MG63 (cell line): ENCODE measurements around the gene GAS5. TPM values are rescaled to one million over a fixed set of nuclear protein-coding genes. Genes with fewer than 3 reads are reported as not detected.
"Not testable (repeated sequence)": the region's sequence is repeated elsewhere in the genome, so short reads cannot be mapped to it uniquely, and the experiment has no call there.

Experiments used
- DNase-seq: peaks from one replicate; pipeline ENCODE4 v3.0.0-alpha.2; 2020
- H3K27me3 ChIP-seq: fragments of 250-450 bp; sonication (Bioruptor Pico); 2 replicates; pipeline ENCODE4 v1.5.1; 2020; ENCODE audit warnings: mild to moderate bottlenecking, moderate library complexity
- H3K36me3 ChIP-seq: fragments of 250-450 bp; sonication (Bioruptor Pico); 2 replicates; pipeline ENCODE4 v1.5.1; 2020; ENCODE audit warnings: mild to moderate bottlenecking, moderate library complexity
- H3K4me3 ChIP-seq: fragments of 250-450 bp; sonication (Bioruptor Pico); 2 replicates; pipeline ENCODE4 v1.5.1; 2020; ENCODE audit warnings: mild to moderate bottlenecking, moderate library complexity
- H3K9me3 ChIP-seq: fragments of 250-450 bp; sonication (Bioruptor Pico); 2 replicates; pipeline ENCODE4 v1.5.1; 2020; ENCODE audit warnings: mild to moderate bottlenecking, moderate library complexity
- total RNA-seq: library from RNA; depleted of rRNA; stranded (reverse); fragments of >200 nt; shearing (Covaris generic); gene quantifications from 2 replicates; pipeline ENCODE4 v1.2.3, GENCODE V29; 2014; ENCODE audit warnings: low replicate concordance; rRNA removed

Gene GAS5
- total RNA-seq = 531 and 1,049 TPM in 2 replicates

DNA sequence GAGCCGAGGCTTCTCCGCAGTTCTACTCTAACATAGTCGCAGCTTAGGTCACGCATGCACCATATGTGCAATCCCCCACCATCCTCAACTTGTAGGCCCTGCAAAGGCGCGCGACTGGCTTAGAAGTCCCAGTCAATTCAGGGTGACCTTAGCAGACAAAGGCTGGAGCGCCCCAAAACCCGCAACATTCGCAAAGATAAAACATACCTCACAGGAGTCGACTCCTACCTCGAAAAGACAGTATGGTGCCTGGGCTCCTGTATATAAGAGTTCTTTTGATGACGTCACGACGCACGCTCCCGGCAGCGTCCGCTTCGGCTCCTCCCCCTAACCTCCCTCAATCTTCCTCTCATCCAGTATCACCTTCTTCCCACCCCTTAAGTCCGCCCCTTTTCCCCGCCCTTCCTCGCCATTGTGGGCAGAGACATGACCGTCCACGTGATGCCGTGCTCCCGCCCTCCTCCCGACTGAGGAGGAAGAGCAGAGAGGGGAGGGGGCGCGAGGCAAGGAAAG is at the start of gene GAS5:
GAS5 (minus strand) TSS at position 237 of the 513 bp plus-strand sequence.
- H3K9me3 ChIP-seq = no peaks in the 10 kb centered on the region
- H3K36me3 ChIP-seq = peaks cover 51% of the 10 kb centered on the region
- peak; percentile 100 for DNase-seq

GRCh38 chr1:173917149-173917548 is 49.4 kb upstream of the GAS5 start, which contains the start of gene SERPINC1:
SERPINC1 (minus strand) TSS chr1:173917327; CDS start chr1:173917259, 68 bp downstream.
- DNase-seq = no peak
- peaks cover 1% of the 10 kb centered on the region for H3K27me3 ChIP-seq
- H3K36me3 ChIP-seq = no peaks in the 10 kb centered on the region
- no peaks in the 10 kb centered on the region for H3K9me3 ChIP-seq
- no peak within 1 kb of the TSS for H3K4me3 ChIP-seq

More for the DNA sequence above, at the start of gene GAS5:
- Histone ChIP-seq H3K4me3 (peak within 1 kb of the TSS; percentile 83), H3K27me3 (no peaks in the 10 kb centered on the region)

GRCh38 chr1:173916667-173917066 is 48.9 kb upstream of the GAS5 start:
- Histone ChIP-seq H3K27me3 (no peaks in the 10 kb centered on the region), H3K4me3 (no peak overlapping the region), H3K36me3 (no peaks in the 10 kb centered on the region), H3K9me3 (no peaks in the 10 kb centered on the region)
- no peak for DNase-seq

DNA sequence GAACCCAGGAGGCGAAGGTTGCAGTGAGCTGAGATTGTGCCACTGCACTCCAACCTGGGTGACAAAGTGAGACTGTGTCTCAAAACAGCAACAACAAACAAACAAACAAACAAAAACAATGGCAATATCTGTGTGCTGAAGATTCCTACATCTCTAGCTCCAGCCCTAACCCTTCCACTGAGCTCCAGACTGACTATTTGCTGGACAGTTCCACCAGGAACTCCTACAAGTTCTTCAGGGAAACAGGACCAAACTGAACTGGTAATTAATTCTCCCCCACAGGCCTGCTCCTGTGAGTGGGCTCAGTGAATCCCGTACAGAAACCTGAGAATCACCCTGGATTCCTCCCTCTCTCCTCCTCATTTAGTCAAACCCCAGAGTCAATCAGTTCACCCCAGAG is 47.8 kb upstream of the GAS5 start:
- Histone ChIP-seq H3K27me3 (no peaks in the 10 kb centered on the region), H3K36me3 (no peaks in the 10 kb centered on the region), H3K9me3 (no peaks in the 10 kb centered on the region), H3K4me3 (no peak overlapping the region)
- DNase-seq = no peak

- no peaks in the 10 kb centered on the region for H3K36me3 ChIP-seq
- H3K4me3 ChIP-seq = no peak overlapping the region
- DNase-seq = peak; percentile 24
- H3K27me3 ChIP-seq = no peaks in the 10 kb centered on the region
- H3K9me3 ChIP-seq = no peaks in the 10 kb centered on the region
These were observed 46.6 kb upstream of the GAS5 start for GRCh38 chr1:173914366-173914871.

GRCh38 chr1:173913111-173913510 is 45.3 kb upstream of the GAS5 start:
- Histone ChIP-seq H3K27me3 (no peaks in the 10 kb centered on the region), H3K36me3 (no peaks in the 10 kb centered on the region), H3K4me3 (no peak overlapping the region), H3K9me3 (no peaks in the 10 kb centered on the region)
- no peak for DNase-seq

DNA sequence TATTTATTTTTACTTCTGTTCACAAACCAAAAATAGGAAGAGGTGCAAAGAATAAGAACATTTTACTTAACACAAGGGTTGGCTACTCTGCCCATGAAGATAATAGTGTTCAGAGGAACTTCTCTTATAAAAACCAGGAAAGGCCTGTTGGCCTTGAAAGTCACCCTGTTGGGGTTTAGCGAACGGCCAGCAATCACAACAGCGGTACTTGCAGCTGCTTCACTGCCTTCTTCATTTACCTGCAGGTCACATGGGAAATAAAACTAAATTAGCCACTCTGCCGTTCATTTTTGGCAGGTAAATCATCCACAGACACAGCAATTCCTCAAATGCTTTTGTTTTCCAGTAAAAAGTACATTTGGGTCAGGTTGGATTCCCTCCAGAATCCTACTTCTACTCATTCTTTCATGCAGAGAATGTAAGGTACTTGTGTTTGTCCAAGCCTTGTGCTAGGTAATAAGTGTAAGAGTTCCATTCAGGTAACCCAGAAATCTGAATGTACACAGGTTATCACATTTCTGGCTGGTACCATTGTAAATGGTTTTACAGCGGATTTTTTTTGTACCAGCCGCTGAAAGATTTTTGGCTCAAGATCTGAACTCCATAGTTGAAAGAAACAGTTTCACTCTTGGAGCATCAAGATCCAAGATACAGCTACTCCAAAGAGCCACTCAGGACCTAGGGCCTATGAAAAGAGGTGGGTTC is 36.2 kb upstream of the GAS5 start:
- Histone ChIP-seq H3K9me3 (no peaks in the 10 kb centered on the region), H3K36me3 (no peaks in the 10 kb centered on the region), H3K27me3 (no peaks in the 10 kb centered on the region), H3K4me3 (no peak overlapping the region)
- no peak for DNase-seq

GRCh38 chr1:173900992-173901391 is 33.2 kb upstream of the GAS5 start:
- Histone ChIP-seq H3K27me3 (no peaks in the 10 kb centered on the region), H3K9me3 (no peaks in the 10 kb centered on the region), H3K36me3 (no peaks in the 10 kb centered on the region), H3K4me3 (no peak overlapping the region)
- no peak for DNase-seq

- Histone ChIP-seq H3K27me3 (no peaks in the 10 kb centered on the region), H3K36me3 (no peaks in the 10 kb centered on the region), H3K4me3 (no peak overlapping the region), H3K9me3 (no peaks in the 10 kb centered on the region)
- DNase-seq = no peak
These were observed 32.6 kb upstream of the GAS5 start for GRCh38 chr1:173900427-173900826.

DNA sequence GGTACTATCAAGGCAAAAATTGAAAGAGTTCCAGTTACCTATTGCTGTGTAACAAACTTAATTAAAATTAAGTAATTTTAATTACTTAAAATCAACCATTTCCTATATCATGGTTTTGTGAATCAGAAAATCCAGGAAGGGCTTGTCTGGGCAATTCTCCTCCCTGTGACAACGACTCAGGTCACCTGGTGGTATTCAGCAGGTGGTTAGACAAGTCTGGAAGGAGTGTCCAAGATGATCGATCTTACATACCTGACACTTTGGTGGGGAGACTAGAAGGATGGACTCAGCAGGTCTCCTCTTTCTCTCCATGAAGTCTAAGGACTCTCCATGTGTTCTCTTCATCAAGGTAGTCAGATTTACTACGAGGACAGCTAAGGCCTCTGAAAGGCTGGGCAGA is 26.4 kb upstream of the GAS5 start:
- DNase-seq = no peak
- H3K36me3 ChIP-seq = peaks cover 4% of the 10 kb centered on the region
- H3K27me3 ChIP-seq = no peaks in the 10 kb centered on the region
- no peaks in the 10 kb centered on the region for H3K9me3 ChIP-seq
- no peak overlapping the region for H3K4me3 ChIP-seq

DNA sequence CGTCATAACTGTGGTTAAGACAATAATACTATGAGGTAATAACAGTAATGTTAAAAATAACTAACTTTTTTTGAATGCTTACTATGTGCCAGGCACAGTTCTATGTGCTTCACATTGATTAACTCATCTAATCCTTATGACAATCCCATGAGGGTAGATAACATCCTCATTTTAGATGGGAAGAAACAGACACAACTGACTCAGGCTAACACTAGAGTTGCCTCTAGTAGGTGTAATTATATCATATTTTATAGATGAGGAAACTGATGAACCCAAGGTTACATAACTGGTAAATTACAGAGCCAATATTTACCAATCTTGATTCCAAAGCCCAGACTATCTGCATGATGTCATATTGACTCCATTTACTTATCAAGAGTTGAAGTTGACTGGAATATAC is 25.8 kb upstream of the GAS5 start:
- Histone ChIP-seq H3K4me3 (no peak overlapping the region), H3K27me3 (no peaks in the 10 kb centered on the region), H3K36me3 (peaks cover 4% of the 10 kb centered on the region), H3K9me3 (no peaks in the 10 kb centered on the region)
- no peak for DNase-seq

DNA sequence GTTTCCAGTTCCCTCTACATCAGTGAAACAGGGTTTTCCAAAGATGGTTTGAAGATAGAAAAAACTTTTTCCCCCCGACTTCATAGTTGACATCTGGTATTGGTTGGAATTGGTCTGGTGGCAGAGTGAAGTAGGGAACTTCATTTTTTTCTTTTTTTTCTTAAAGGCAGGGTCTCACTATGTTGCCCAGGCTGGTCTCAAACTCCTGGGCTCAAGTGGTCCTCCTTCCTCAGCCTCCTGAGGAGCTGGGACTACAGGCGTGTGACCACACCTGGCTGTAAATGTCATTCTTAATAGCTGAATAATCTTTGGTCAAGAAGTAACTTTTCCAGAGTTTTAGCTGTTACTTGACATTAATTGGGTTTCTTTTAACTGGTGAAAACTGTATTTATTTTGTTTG is 22.1 kb upstream of the GAS5 start:
- DNase-seq = no peak
- H3K4me3 ChIP-seq = no peak overlapping the region
- peaks cover 33% of the 10 kb centered on the region for H3K36me3 ChIP-seq
- H3K9me3 ChIP-seq = no peaks in the 10 kb centered on the region
- no peaks in the 10 kb centered on the region for H3K27me3 ChIP-seq

DNA sequence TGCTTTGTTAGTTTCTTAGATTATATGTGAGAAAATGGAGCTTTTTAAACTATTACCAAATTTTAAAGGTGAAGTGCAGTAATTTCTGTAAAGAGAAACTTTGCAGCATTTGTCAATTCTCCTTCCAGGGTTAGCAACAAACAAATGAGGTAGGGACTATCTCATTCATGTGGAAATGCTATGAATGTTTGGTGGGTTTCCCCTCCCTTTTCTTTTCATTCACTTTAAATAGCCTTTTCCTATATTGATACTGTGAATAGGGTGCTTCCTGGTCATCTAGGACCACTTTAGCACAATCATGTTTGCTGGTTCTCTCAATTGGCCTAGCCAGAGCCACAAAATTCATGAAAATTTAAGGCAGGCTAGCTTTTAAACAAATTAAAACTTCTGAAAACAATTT is 21.0 kb upstream of the GAS5 start:
- no peaks in the 10 kb centered on the region for H3K27me3 ChIP-seq
- H3K36me3 ChIP-seq = peaks cover 33% of the 10 kb centered on the region

DNA sequence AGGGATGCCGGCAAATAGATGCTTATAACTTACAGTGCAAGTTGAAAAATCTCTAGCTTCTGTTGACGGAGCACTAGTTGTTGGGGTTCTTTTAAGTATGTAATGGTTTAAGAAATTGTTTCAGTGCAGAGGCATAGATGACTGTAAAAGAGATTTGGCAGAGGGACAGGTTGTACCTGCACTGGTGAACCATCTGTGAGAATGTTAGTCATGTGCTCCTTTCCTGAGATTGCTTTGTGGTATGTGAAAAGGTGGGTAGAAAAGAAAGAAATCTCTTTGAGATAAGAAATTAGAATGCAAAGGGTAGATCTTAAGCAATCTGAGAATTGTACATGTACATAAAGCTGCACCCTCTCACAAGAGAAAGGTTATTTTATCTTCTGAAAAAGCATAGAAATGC is 19.8 kb upstream of the GAS5 start:
- H3K36me3 ChIP-seq = peaks cover 31% of the 10 kb centered on the region
- H3K4me3 ChIP-seq = no peak overlapping the region
- DNase-seq = no peak
- no peaks in the 10 kb centered on the region for H3K9me3 ChIP-seq
- H3K27me3 ChIP-seq = no peaks in the 10 kb centered on the region

More for the DNA sequence above, 21.0 kb upstream of the GAS5 start:
- Histone ChIP-seq H3K9me3 (no peaks in the 10 kb centered on the region), H3K4me3 (no peak overlapping the region)
- DNase-seq = no peak

DNA sequence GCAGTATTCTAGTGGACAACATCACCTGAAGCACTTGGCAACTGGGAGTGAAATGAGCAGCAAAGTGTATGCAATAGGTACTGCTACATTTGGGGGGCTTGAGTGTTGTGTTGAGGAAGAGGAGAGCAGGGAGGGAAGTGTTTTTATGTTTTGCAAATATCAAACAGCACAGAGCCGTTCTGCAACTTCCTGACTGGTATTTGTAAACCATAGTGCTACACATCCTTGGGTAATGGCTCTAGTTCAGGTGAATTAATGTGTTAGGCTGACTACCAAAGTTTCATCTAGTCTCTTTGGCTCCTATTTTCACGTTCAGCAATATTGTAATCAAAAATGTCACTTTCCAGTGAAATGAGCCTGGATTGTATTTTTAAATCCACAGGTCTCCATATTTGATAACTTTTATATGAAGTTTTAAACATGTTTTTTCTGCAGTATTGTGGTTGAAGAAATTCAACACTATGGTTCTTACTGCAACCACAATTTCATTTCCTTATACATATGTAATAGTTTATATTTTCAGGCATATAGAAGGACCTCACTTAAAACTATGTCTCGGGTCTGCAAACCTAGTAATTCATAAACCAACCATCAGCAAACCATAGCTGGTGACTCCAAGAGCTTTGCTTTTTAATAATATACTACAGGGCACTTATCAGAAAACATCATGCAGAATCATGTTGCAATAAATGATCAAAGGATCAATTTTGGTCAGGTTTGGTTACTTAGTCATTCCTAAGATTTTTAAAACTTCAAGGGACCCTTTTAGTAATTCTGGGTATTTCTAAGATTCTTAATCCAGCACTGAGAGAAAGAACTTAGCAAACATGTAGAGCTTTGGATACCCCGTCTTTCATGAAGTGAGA is 19.2 kb upstream of the GAS5 start:
- Histone ChIP-seq H3K4me3 (no peak overlapping the region), H3K27me3 (no peaks in the 10 kb centered on the region), H3K36me3 (peaks cover 31% of the 10 kb centered on the region), H3K9me3 (no peaks in the 10 kb centered on the region)
- no peak for DNase-seq

GRCh38 chr1:173884701-173885100 is 16.9 kb upstream of the GAS5 start:
- peaks cover 36% of the 10 kb centered on the region for H3K36me3 ChIP-seq
- no peaks in the 10 kb centered on the region for H3K9me3 ChIP-seq
- no peak for DNase-seq
- H3K4me3 ChIP-seq = no peak overlapping the region
- H3K27me3 ChIP-seq = no peaks in the 10 kb centered on the region

- not testable (repeated sequence) for H3K4me3 ChIP-seq, H3K9me3 ChIP-seq, H3K27me3 ChIP-seq, DNase-seq
- peaks cover 26% of the 10 kb centered on the region for H3K36me3 ChIP-seq
These were observed 13.3 kb upstream of the GAS5 start for GRCh38 chr1:173881117-173881516.
